Measurements from ENCODE around the gene ARHGAP27.
"Not testable (repeated sequence)": the region's sequence is repeated elsewhere in the genome, so short reads cannot be mapped to it uniquely, and the experiment has no call there.

ARHGAP27 gene, protein sequence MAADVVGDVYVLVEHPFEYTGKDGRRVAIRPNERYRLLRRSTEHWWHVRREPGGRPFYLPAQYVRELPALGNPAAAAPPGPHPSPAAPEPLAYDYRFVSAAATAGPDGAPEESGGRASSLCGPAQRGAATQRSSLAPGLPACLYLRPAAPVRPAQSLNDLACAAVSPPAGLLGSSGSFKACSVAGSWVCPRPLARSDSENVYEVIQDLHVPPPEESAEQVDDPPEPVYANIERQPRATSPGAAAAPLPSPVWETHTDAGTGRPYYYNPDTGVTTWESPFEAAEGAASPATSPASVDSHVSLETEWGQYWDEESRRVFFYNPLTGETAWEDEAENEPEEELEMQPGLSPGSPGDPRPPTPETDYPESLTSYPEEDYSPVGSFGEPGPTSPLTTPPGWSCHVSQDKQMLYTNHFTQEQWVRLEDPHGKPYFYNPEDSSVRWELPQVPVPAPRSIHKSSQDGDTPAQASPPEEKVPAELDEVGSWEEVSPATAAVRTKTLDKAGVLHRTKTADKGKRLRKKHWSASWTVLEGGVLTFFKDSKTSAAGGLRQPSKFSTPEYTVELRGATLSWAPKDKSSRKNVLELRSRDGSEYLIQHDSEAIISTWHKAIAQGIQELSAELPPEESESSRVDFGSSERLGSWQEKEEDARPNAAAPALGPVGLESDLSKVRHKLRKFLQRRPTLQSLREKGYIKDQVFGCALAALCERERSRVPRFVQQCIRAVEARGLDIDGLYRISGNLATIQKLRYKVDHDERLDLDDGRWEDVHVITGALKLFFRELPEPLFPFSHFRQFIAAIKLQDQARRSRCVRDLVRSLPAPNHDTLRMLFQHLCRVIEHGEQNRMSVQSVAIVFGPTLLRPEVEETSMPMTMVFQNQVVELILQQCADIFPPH

DNA sequence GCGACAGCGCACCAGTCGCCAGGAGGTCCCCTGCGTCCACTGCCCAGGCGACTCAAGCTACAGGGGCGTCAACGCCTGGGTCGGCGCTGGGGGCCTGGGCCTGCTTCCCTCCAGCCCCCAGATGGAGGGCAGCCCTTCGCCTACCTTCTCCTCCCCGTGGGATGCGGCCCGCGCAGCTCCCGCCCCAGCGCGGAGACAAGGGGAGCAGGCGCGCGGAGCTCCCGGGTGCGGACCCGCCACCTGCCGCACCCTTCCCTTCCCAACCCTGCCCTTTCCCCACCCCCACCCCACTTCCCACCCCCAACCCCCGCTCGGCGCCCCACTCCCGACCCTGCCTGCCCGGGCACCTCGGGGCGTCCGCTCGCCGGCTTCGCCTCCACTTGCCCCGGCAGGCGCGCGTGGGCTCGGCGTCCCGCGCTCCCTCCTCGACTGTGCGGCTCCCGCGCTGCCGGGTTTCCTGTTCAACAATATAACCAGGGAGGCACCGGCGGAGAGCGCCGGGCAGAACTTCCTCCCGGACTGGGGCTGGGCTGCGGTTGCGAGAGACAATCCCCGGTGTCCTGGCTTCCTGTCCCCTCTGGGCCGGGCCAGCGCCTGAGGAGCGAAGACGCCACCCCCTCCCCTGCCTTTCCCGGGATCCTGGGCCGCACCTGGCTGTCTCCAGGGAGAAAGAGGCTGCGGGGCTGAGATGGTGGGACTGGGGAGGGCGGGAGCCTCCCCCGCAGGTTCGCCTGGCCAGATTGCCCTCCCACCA is at the start of gene ARHGAP27:
Gene ARHGAP27 (minus strand): TSS at position 466 of the 754 bp plus-strand sequence. CDS start 2,591 bp downstream, outside the sequence.
- in situ Hi-C loops (cut with HindIII; ENCODE audit: low sequenced_read_pairs): no loop called here
- H3K4me3 ChIP-seq (ENCODE audit: low read depth, low read length): peak within 1 kb of the TSS; percentile 35
- no peak for DNase-seq (ENCODE audit: low read depth, low spot score)
- TF ChIP-seq, protein P1, sequence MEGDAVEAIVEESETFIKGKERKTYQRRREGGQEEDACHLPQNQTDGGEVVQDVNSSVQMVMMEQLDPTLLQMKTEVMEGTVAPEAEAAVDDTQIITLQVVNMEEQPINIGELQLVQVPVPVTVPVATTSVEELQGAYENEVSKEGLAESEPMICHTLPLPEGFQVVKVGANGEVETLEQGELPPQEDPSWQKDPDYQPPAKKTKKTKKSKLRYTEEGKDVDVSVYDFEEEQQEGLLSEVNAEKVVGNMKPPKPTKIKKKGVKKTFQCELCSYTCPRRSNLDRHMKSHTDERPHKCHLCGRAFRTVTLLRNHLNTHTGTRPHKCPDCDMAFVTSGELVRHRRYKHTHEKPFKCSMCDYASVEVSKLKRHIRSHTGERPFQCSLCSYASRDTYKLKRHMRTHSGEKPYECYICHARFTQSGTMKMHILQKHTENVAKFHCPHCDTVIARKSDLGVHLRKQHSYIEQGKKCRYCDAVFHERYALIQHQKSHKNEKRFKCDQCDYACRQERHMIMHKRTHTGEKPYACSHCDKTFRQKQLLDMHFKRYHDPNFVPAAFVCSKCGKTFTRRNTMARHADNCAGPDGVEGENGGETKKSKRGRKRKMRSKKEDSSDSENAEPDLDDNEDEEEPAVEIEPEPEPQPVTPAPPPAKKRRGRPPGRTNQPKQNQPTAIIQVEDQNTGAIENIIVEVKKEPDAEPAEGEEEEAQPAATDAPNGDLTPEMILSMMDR (IDR thresholded peaks at IDR 0.05; ENCODE audit: low read depth, low read length): no peak

DNA sequence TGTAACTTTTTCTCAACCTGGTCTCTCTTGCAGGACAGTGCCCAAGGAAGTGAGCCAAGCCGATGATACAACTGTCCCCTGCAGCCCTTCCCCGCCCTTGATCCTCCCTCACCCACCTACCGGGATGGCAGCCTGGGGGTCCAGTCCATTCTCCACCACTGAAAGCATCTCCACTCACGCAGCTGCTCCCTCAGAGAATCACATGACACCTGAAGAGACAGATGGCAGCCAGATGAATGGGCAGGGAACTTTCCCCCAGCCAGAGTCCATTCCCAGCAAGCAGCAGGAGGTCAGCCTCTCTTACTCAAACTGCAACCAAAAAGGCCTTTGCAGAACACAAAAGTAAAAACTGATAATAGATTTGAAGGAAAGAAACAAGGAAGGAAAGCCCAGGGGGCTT is 49.6 kb upstream of the ARHGAP27 start:
- DNase-seq (ENCODE audit: low read depth, low spot score); H3K4me3 ChIP-seq (ENCODE audit: low read depth, low read length); in situ Hi-C loops (cut with HindIII; ENCODE audit: low sequenced_read_pairs): not testable (repeated sequence)

DNA sequence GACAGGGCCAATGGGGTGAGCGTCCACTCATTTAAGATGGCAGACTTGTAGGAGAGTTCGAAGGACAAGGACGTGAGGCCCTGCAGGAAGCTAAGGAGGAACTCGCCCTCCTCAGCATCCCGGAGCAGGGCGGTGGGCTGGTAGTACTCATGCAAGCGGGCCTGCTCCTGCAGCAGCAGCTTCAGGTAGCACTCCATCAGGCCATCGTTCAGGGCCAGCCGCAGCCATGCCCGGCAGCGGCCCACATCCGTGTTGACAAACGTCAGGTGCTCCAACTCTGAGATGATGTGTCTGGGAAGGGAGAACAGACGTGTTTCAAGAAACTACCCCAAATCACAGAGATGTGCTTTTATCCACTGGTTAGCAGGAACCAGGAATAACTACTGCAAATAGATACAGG is 42.8 kb upstream of the ARHGAP27 start:
- DNase-seq (ENCODE audit: low read depth, low spot score); in situ Hi-C loops (cut with HindIII; ENCODE audit: low sequenced_read_pairs): not testable (repeated sequence)

DNA sequence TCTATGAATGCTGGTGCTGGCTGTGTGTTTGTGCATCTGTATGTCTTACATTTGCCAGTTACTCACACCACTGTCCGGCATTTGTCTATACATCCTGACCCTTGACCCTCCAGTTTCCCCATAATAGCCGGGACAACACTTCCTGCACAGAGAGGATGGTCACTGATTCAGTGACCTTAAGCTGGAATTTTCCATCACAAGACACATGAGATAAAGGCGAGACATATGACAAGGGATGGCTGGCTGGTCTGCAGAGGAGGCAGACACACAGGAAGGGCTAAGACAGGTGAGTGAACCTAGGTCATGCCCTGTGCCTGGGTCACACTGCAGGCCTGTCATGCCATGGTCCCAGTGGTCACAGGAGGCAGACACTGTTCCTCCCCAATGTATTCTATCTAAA is 39.6 kb upstream of the ARHGAP27 start:
- DNase-seq (ENCODE audit: low read depth, low spot score); in situ Hi-C loops (cut with HindIII; ENCODE audit: low sequenced_read_pairs); H3K4me3 ChIP-seq (ENCODE audit: low read depth, low read length): not testable (repeated sequence)

More for the DNA sequence above, 42.8 kb upstream of the ARHGAP27 start:
- H3K4me3 ChIP-seq (ENCODE audit: low read depth, low read length): not testable (repeated sequence)

DNA sequence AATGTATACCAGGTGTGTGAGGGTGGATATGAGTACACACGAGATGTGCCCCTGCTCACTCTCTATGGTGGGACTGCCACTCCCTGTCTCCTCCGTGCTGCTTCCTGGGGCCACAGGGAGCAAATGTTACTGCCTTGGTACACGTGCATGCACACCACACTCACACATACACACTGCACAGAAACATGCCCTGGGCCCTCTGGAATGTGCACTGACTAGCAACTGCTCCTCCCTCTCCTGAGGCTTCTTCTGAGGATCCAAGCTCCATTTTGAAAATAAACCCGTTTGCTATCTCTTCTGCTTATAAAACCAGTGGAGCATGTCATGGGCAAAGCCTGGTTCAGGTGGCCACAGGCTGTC is 36.5 kb upstream of the ARHGAP27 start:
- in situ Hi-C loops (cut with HindIII; ENCODE audit: low sequenced_read_pairs); DNase-seq (ENCODE audit: low read depth, low spot score): not testable (repeated sequence)

DNA sequence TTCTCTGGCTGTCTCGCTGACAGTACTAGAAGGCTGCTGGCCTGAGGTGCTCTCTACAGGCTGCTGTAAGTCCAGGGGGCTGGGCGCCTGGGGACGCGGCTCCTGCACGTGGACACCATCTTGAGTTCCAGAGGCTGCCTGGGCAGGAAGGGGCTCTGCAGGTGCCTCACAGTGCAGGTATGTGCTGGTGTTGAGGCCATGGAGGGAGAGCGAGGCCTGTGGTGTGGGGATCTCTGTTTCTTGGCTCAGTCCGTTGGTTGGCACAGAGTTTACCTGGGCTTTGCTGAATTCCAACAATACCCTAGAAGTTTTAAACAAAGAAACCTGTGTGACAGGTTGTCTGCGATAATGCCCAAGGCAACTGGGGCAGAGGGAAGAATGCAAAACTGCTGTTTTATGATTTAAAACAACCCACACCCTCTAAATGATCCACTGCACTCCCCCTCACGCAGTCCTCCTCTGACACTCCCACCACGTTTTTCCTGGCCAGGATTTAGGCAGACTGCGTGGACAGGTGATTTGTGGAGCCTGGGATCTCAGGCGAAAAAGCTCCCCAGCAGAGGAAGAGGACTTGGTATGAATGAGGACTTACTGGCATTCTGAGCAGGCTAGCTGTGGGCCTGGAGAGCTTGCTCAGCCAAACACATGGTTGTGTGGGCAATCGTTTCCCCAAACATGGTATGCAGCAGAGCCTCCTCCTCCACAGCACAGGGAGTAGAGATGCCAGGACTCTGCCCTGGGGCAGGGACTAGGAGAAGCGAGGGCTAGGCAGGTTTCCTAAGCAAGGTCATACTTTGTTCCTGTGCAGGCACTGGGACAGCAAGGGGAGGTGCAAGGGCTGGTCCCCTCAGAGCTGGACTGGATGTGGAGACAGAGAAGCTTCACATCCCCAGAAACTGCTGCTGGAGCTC is 35.9 kb upstream of the ARHGAP27 start:
- DNase-seq (ENCODE audit: low read depth, low spot score); in situ Hi-C loops (cut with HindIII; ENCODE audit: low sequenced_read_pairs); H3K4me3 ChIP-seq (ENCODE audit: low read depth, low read length): not testable (repeated sequence)

More for the DNA sequence above, 36.5 kb upstream of the ARHGAP27 start:
- not testable (repeated sequence) for H3K4me3 ChIP-seq (ENCODE audit: low read depth, low read length)

DNA sequence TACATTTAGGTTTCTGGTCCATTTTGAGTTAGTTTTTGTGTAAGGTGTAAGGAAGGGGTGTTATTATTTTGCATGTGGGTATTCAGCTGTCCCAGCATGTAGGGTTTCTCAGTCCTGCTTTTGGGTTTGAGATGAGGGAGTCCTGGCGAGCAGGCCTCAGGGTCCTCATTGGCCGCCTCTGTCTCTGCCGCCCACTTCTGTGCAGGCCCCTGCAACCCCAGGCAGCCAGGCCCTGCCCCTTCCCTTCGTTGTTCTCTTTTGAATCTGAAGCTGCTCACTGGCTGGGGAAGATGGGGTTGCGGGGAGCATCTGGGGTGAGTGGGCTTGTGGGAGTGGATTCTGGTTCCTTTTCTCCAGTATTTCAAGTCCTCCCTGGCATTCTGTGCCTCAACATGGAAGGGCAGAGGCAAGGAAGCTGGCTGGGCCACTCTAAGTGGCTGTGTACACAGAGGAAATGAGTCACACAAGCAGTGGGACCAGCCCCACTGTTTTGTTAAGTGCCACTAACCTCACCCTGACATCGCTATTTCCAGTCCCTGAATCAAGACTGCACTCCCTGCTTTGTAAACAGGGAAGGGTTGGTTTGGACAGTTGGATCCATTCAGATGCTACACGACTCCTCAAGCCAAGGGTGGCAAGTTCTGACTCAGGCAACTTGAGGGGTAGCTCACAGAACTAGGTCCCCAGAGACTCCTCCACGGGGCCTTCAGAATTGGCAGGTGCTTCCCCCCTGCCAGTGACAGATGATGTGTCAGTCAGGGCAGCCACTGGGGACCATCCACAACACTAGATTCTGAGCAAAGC is 29.1 kb upstream of the ARHGAP27 start:
- in situ Hi-C loops (cut with HindIII; ENCODE audit: low sequenced_read_pairs); H3K4me3 ChIP-seq (ENCODE audit: low read depth, low read length): not testable (repeated sequence)
- peak; percentile 6 for DNase-seq (ENCODE audit: low read depth, low spot score)

DNA sequence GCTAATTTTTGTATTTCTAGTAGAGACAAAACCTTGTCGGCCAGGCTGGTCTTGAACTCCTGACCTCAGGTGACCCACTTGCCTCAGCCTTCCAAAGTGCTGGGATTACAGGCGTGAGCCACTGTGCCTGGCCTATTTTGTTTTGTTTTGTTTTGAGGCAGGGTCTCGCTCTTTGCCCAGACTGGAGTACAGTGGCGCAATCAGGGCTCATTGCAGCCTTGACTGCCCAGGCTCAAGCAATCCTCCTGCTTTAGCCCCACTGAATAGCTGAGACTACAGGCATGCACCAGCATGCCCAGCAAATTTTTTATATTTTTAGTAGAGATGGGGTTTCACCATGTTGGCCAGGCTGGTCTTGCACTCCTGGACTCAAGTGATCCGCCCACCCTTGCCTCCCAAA is 27.8 kb upstream of the ARHGAP27 start:
- in situ Hi-C loops (cut with HindIII; ENCODE audit: low sequenced_read_pairs); H3K4me3 ChIP-seq (ENCODE audit: low read depth, low read length); DNase-seq (ENCODE audit: low read depth, low spot score): not testable (repeated sequence)

DNA sequence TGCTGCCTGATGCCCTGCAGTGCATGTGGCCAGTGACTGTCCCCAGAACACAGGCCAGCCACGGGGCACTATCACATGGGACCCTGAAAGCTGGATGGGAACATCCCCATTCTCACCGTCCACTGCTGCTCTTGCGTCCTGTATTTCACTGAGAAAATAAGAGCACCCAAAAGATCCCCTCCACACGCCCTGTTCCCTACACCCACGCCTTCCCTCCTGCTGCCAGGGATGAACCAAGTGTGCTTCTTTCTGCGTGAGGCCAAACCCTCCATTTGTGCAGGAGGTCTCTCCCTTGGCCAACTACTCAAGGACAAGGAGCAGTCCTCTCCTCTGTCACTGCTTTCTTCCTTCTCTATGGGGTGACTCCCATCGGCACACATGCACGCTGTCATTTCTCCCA is 21.7 kb upstream of the ARHGAP27 start:
- in situ Hi-C loops (cut with HindIII; ENCODE audit: low sequenced_read_pairs): not testable (repeated sequence)

DNA sequence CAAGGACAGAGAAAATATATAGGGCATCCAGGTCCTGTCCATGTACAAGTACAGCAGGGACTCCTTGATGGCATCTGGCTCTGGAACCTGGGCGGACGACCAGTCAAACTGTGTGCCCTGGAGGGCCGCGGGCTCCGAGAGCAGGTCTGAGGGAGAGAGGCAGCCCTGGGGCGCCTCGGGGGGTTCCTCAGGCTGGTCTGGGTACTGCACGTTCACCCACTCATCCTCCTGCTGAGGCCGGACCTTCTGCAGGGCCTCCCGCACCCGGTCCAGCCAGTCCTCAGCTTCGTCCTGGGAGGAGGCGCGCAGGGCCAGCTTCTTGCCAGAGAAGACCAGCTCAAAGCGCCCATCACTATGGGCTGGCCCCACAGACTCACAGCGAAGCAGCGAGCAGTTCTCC is 21.1 kb upstream of the ARHGAP27 start:
- H3K4me3 ChIP-seq (ENCODE audit: low read depth, low read length); DNase-seq (ENCODE audit: low read depth, low spot score); in situ Hi-C loops (cut with HindIII; ENCODE audit: low sequenced_read_pairs): not testable (repeated sequence)

More for the DNA sequence above, 21.7 kb upstream of the ARHGAP27 start:
- DNase-seq (ENCODE audit: low read depth, low spot score); H3K4me3 ChIP-seq (ENCODE audit: low read depth, low read length): not testable (repeated sequence)

DNA sequence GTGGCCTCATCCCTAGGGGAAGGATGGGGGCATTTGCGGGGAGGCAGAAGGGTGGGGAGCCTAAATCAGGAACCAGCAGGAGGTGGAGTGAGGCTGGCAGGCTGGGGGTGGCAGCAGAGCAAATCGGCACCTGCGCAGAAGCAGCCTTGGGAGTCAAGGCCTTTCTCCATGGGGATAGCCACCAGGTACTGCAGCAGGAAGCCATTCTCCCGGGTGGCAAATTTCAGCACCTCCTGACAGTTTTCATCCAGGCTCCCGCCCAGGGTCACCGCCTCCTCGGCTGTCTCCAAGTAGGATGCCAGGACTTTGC is 20.5 kb upstream of the ARHGAP27 start:
- DNase-seq (ENCODE audit: low read depth, low spot score); in situ Hi-C loops (cut with HindIII; ENCODE audit: low sequenced_read_pairs); H3K4me3 ChIP-seq (ENCODE audit: low read depth, low read length): not testable (repeated sequence)

DNA sequence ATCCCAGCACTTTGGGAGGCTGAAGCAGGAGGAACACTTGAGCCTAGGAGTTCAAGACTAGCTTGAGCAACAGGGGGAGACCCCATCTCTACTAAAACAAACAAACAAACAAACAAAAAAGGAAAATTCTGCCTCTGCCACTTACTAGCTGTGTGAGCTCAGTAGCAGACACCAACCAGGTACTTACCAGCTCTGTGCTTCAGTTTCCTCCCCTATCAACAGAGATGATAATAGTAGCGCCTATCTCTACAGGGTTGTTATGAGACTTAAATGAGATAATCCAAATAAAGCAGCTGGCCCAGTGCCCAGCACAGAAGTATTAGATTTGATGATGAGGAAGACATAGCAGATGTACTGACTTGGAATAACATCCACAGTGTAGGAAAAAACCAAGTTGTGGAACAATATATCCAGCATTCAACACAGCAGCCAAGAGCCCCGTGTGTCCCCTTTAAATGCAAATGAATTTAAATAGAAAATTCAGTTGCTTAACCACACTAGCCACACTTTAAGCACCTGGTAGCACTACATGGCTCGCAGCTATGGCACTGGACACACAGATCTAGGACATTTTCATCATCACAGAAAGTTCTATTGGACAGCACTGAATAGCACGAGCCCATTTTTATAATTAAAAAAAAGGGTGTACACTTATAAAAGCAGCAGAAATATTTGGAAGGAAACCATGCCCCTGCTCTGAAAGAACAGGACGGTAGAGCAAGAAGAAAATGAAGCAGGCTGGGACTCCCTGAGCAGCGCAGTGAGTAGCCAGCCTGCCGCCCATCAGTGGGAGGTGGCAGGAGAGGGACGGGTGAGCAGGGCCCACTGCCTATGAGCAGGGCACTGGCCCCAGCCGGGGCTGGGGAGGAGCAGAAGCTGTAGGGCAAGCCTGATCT is 19.9 kb upstream of the ARHGAP27 start:
- in situ Hi-C loops (cut with HindIII; ENCODE audit: low sequenced_read_pairs); DNase-seq (ENCODE audit: low read depth, low spot score): not testable (repeated sequence)

DNA sequence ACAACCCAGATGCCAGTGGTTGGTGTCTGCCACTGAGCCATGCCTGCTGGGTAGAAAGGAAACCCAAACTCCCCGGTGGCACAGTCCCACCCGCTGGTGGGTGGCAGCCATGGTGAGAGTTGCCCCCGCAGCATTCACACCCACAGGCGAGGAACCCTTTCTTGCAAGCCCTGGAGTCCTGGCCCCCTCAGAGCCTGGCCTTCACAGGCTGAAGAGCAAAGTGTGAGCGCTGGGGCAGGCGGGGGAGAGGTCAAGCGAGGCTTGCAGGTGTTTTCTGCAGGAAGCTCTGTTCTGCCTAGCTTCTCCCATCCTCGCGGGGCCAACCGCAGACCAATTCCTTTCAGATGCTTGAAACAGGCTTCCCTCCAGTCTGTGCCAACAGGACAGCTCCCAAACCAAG is 19.0 kb upstream of the ARHGAP27 start:
- in situ Hi-C loops (cut with HindIII; ENCODE audit: low sequenced_read_pairs); H3K4me3 ChIP-seq (ENCODE audit: low read depth, low read length); DNase-seq (ENCODE audit: low read depth, low spot score): not testable (repeated sequence)

More for the DNA sequence above, 19.9 kb upstream of the ARHGAP27 start:
- not testable (repeated sequence) for H3K4me3 ChIP-seq (ENCODE audit: low read depth, low read length)

Data from astrocyte of the spinal cord (primary cell).